ACC112 (cell line): Measurements from ENCODE around the gene RAP2A.

Experiments
- H2AFZ ChIP-seq: fragments of 200-600 bp; sonication (generic); one replicate; pipeline ENCODE4 v1.6.0; 2017; ENCODE audit warnings: antibody characterized with exemption, low read length; ENCODE audit not compliant: unreplicated experiment
- H3K27ac ChIP-seq: fragments of 200-600 bp; sonication (generic); 2 replicates; pipeline ENCODE4 v1.5.1; 2014; ENCODE audit warnings: low read depth, mild to moderate bottlenecking, antibody characterized with exemption, low read length, moderate library complexity
- H3K27me3 ChIP-seq: fragments of 200-600 bp; sonication (generic); 2 replicates; pipeline ENCODE4 v1.6.1; 2014; ENCODE audit warnings: mild to moderate bottlenecking, antibody characterized with exemption, low read length, moderate library complexity, mixed read lengths; ENCODE audit not compliant: insufficient read depth
- H3K36me3 ChIP-seq: fragments of 200-600 bp; sonication (generic); 2 replicates; pipeline ENCODE4 v1.6.1; 2016; ENCODE audit warnings: mild to moderate bottlenecking, antibody characterized with exemption, low read length, moderate library complexity, mixed read lengths; ENCODE audit not compliant: insufficient read depth
- H3K4me1 ChIP-seq: fragments of 200-600 bp; sonication (generic); one replicate; pipeline ENCODE4 v1.6.1; 2016; ENCODE audit warnings: low read length, mixed read lengths; ENCODE audit not compliant: insufficient read depth, unreplicated experiment, control insufficient read depth
- H3K4me3 ChIP-seq: fragments of 200-600 bp; sonication (generic); 2 replicates; pipeline ENCODE4 v1.5.1; 2014; ENCODE audit warnings: mild to moderate bottlenecking, low read depth, low read length
- H3K79me2 ChIP-seq: fragments of 200-600 bp; sonication (generic); one replicate; pipeline ENCODE4 v1.6.0; 2016; ENCODE audit warnings: low read length; ENCODE audit not compliant: control insufficient read depth, unreplicated experiment, insufficient read depth

RAP2A gene

GRCh38 chr13:97492684-97493371, 58.9 kb downstream of the RAP2A start:
- H3K27ac ChIP-seq, result no peak overlapping the region
- H3K36me3 ChIP-seq, result no peaks in the 10 kb centered on the region; the same call in 1 of the 2 replicates
- H2AFZ ChIP-seq, result no peak overlapping the region
- H3K27me3 ChIP-seq, result no peaks in the 10 kb centered on the region
- H3K79me2 ChIP-seq, result no peaks in the 10 kb centered on the region
- no peaks in the 10 kb centered on the region for H3K4me1 ChIP-seq
- H3K4me3 ChIP-seq, result no peak overlapping the region

DNA sequence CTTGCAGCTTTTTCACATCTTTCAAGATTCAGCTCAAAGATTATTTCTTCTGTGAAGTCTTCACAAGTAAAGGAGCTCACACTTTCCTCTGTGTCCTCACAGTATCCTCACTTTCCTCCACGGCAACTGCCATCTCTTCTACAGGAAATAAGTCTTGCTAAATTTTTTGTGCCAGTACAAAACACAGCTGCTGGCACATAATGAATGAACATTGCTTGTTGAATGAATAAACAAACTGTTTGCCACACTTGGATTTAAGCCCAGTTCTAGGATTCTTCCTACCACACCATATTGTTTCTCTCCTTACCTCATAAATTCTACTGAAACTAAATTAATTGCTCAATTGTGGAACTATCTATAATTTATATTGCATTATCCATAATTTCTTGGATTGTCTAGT, 59.5 kb downstream of the RAP2A start:
- Histone ChIP-seq H3K27me3 (no peaks in the 10 kb centered on the region), H2AFZ (no peak overlapping the region), H3K36me3 (no peaks in the 10 kb centered on the region; the same call in 1 of the 2 replicates), H3K4me1 (no peaks in the 10 kb centered on the region), H3K79me2 (no peaks in the 10 kb centered on the region), H3K27ac (no peak overlapping the region), H3K4me3 (no peak overlapping the region)

DNA sequence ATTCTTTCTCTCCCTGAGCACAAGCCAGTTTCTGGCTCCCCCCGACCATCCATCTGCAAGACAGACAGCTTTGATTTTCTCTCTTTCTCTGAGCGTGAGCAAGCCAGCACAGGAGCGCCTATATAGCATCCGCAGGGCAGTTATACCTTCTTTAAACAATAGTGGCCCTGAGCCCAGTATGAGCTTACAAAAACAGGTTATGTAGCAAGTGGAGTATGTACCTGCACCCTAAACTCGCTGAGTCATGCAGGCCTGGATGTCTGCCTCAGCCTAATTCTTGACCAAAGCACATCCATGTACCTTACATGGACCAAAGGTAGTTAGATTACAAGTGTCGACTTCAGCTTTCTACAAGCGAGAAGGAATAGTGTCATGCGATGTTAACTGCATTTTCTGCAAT, 61.7 kb downstream of the RAP2A start:
- Histone ChIP-seq H3K79me2 (no peaks in the 10 kb centered on the region), H3K4me3 (no peak overlapping the region), H3K4me1 (no peaks in the 10 kb centered on the region), H3K27me3 (no peaks in the 10 kb centered on the region), H3K36me3 (no peaks in the 10 kb centered on the region; the same call in 1 of the 2 replicates), H2AFZ (no peak overlapping the region), H3K27ac (no peak overlapping the region)

DNA sequence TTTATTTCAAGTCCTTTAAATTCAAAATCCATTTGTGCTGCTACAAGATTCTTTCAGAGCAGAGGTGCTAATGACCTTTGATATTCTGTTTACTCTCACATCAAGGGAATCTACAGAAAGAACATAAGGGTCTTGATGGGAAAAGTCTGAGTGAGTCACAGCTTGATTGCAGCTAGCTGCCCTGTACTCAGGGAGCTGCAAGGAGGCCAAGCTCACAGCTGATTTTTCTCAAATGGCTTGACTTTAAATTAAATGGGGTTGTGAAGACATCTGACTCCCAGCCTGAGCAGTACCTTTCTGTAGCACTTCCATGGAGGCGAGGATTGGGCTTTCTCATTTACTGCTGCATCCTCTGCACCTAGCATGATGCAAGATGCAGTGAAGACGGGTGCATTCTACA, 62.5 kb downstream of the RAP2A start:
- Histone ChIP-seq H2AFZ (no peak overlapping the region), H3K27ac (no peak overlapping the region), H3K4me1 (no peaks in the 10 kb centered on the region), H3K79me2 (no peaks in the 10 kb centered on the region), H3K4me3 (no peak overlapping the region), H3K27me3 (peaks cover 5% of the 10 kb centered on the region; the same call in 1 of the 2 replicates), H3K36me3 (no peaks in the 10 kb centered on the region)

- Histone ChIP-seq H3K27ac (no peak overlapping the region), H3K79me2 (no peaks in the 10 kb centered on the region), H3K36me3 (no peaks in the 10 kb centered on the region), H3K27me3 (peaks cover 8% of the 10 kb centered on the region; the same call in 1 of the 2 replicates), H3K4me1 (no peaks in the 10 kb centered on the region), H2AFZ (no peak overlapping the region), H3K4me3 (no peak overlapping the region)
These were observed 63.4 kb downstream of the RAP2A start for GRCh38 chr13:97497400-97497799.

DNA sequence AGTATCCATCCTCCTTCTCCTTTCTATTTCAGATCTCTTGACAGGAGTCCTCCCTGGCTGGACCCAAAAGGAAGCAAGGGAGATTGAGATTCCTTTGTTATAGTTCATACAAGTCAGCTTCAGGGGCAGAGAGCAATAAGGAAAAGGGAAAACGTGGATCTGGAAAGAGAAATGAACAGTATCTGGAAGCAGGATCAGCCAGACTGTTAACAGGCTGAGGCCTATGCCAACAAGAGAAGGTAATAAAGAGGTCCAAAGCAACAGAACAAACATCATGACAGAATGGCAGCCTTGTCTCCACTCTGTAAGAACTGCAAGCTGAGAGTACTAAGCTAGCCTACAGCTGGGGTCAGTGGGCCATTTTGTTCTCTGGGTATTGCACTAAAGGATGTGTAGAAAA, 64.5 kb downstream of the RAP2A start:
- no peak overlapping the region for H3K4me3 ChIP-seq
- H3K36me3 ChIP-seq, result no peaks in the 10 kb centered on the region
- no peaks in the 10 kb centered on the region for H3K79me2 ChIP-seq
- peaks cover 9% of the 10 kb centered on the region; the same call in 1 of the 2 replicates for H3K27me3 ChIP-seq
- no peak overlapping the region for H3K27ac ChIP-seq
- H3K4me1 ChIP-seq, result no peaks in the 10 kb centered on the region
- H2AFZ ChIP-seq, result no peak overlapping the region

- Histone ChIP-seq H2AFZ (no peak overlapping the region), H3K4me3 (no peak overlapping the region), H3K4me1 (no peaks in the 10 kb centered on the region), H3K79me2 (no peaks in the 10 kb centered on the region), H3K27ac (no peak overlapping the region), H3K27me3 (peaks cover 15% of the 10 kb centered on the region; the same call in 1 of the 2 replicates), H3K36me3 (no peaks in the 10 kb centered on the region)
These were observed 65.2 kb downstream of the RAP2A start for GRCh38 chr13:97499181-97499580.

GRCh38 chr13:97502181-97502580, 68.2 kb downstream of the RAP2A start:
- H3K36me3 ChIP-seq, result no peaks in the 10 kb centered on the region
- no peak overlapping the region for H3K27ac ChIP-seq
- peaks cover 23% of the 10 kb centered on the region; the same call in 1 of the 2 replicates for H3K27me3 ChIP-seq
- H3K79me2 ChIP-seq, result no peaks in the 10 kb centered on the region
- no peak overlapping the region for H2AFZ ChIP-seq
- H3K4me3 ChIP-seq, result no peak overlapping the region
- no peaks in the 10 kb centered on the region for H3K4me1 ChIP-seq

- Histone ChIP-seq H3K79me2 (no peaks in the 10 kb centered on the region), H3K27ac (no peak overlapping the region), H2AFZ (no peak overlapping the region), H3K4me1 (no peaks in the 10 kb centered on the region), H3K27me3 (peaks cover 28% of the 10 kb centered on the region; the same call in 1 of the 2 replicates), H3K4me3 (no peak overlapping the region), H3K36me3 (no peaks in the 10 kb centered on the region)
These were observed 68.7 kb downstream of the RAP2A start for GRCh38 chr13:97502706-97503105.

DNA sequence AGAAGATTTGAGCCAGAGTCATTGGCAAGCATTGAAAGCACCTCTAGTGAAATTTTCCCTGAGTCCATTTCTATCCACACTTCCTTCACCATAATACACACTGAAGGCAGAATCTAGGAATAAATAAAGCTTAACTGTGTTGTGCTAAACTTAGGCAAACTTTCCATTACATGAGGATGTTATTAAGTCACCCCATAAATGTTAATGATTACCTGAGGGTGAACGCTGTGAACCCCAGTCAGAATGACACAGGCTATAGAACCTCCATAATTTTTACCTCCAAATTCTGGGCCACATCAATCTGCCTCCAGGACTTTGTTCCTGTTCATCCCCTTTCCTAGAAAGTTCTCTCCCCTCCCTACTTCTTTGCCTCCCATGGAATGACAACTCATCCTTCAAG, 71.0 kb downstream of the RAP2A start:
- Histone ChIP-seq H2AFZ (no peak overlapping the region), H3K36me3 (no peaks in the 10 kb centered on the region), H3K79me2 (no peaks in the 10 kb centered on the region), H3K27me3 (peaks cover 32% of the 10 kb centered on the region; the same call in 1 of the 2 replicates), H3K27ac (no peak overlapping the region), H3K4me1 (no peaks in the 10 kb centered on the region), H3K4me3 (no peak overlapping the region)

- Histone ChIP-seq H3K4me1 (no peaks in the 10 kb centered on the region), H3K79me2 (no peaks in the 10 kb centered on the region), H3K27ac (no peak overlapping the region), H3K36me3 (no peaks in the 10 kb centered on the region), H3K27me3 (peaks cover 37% of the 10 kb centered on the region; the same call in 1 of the 2 replicates), H3K4me3 (no peak overlapping the region), H2AFZ (no peak overlapping the region)
These were observed 72.5 kb downstream of the RAP2A start for GRCh38 chr13:97506511-97506910.
